Mammary epithelial cell (primary cell): ENCODE data around the gene GMEB2.

Experiments
- CTCF ChIP-seq, 2 donors: IDR thresholded peaks in 1 of 2; conservative IDR thresholded peaks in 1 of 2; 2 replicates each; pipeline ENCODE4 v1.5.1; 2011 to 2012; ENCODE audit warnings: inconsistent platforms in 2 of 2, low read length in 2 of 2, mild to moderate bottlenecking in 2 of 2, control low read depth in 1 of 2, low read depth in 1 of 2; ENCODE audit not compliant: insufficient read depth in 1 of 2; ENCODE audit errors: extremely low read depth in 1 of 2
- EZH2 ChIP-seq: IDR thresholded peaks from 2 replicates; pipeline ENCODE4 v1.6.1; 2012; ENCODE audit warnings: low read length, inconsistent platforms, borderline replicate concordance

- no peak for TF ChIP-seq CTCF (conservative IDR thresholded peaks at IDR 0.05 in 1 of 2, IDR thresholded peaks at IDR 0.05 in 1 of 2; ENCODE audit: extremely low read depth in 1 of 2, insufficient read depth in 1 of 2, low read depth in 1 of 2, low read length in 2 of 2)
- TF ChIP-seq EZH2 = no peak
Observed at GRCh38 chr20:63591147-63591533, 35.8 kb downstream of the GMEB2 start.
